Stimulated activated CD8-positive, alpha-beta memory T cell treated with anti-CD3 and anti-CD28 coated beads, Interleukin-4, amount 100 ng/mL, for 48 hours (primary cell): ENCODE results near the gene ATG2A.

Experiments
- DNase-seq: peaks from one replicate; pipeline ENCODE4 v3.0.0-alpha.2; 2020

Gene ATG2A

DNA sequence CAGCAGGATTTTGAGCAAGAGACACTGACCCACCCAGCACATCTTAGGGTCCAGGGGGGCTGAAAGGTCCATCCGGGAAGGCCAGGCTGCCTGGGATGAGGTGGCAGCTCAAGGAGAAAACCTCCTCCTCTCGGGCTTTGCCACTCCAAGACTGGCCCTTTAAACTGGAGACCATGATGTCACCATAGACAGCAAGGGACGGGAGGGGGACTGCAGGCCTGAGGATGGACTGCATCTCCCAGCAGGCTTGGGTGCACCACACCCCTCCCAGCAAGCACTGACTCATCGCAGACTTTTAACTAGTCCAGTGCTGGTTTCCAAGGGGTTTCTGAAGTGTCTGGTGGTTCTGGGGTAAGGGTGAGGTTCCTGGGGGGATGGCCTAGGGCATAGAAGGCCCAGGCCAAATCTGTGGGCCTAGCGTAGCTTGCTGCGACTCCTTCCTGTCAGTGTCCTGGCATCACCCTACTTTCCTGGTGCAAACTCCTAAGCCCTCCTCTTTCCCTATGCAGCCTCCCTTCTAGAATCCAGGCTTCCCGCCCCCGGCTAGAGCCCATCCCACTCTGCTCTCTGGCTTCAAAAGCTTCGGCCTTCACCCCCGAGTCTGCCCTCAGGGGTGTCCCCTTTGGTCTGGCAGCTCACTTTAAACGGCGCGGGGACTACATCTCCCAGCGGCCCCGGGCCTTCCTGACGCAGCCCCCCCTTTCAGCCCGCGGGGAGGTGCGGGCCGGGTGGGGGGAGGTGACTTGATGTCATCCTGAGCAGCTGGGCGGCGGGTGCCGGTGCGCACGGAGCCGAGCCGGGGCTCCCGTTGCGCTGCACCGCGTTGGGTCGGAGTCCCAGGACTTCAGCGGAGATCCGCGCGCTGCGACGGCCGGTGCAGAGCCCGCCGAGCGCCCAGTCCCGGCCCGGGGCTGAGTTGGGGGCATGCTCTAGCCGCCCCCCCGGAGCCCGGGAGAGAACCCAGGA lies 7.2 kb upstream of the ATG2A start, which contains the start of gene PPP2R5B:
Gene PPP2R5B (plus strand): TSS at position 746 of the 966 bp plus-strand sequence. CDS start 1,046 bp downstream, outside the sequence.
- DNase-seq, result peak; percentile 91

DNA sequence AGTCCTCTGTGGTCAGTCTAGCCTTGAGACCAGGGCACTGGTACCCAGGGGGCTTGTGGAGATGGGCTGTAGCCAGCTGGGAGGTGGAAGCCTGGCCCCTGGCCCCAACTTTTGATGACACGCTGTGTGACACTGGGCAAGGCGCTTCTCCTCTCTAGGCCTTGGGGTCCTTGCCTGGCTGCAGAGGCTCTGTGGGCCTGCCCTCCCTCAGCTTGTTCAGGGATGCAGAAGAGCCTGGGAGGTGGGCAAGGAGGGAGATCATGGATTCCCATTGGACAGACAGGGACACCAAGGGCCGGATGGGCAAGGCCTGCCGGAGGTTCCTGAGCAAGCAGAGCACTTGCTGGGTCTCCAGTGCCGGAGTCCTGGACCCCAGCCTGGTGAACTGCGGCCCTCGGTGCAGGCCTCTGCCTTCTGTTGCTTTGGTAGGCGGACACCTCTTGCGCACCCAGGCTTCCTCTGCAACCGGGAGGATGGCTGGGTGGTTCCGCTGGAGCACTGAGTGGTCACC lies 6.2 kb upstream of the ATG2A start:
- DNase-seq, result no peak

DNA sequence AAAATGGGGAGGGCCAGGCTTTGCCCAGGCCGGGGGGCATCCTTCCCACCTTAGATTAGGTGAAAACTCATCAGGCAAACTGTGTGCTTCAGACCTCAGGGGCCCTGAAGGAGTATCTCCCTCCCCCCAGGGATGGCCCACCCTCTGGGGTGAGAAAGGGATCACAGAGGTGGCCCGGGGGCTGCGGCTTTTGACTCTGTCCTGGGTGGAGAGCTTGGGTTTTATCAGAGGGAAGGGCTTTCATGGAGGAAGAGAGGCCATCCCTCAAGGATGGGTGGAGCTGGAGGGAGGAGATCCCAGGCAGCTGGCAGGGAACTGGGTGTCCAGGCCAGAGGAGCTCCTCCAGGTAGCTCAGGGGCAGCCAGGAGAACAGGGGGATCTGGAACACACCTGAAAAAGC lies 4.4 kb upstream of the ATG2A start:
- no peak for DNase-seq

DNA sequence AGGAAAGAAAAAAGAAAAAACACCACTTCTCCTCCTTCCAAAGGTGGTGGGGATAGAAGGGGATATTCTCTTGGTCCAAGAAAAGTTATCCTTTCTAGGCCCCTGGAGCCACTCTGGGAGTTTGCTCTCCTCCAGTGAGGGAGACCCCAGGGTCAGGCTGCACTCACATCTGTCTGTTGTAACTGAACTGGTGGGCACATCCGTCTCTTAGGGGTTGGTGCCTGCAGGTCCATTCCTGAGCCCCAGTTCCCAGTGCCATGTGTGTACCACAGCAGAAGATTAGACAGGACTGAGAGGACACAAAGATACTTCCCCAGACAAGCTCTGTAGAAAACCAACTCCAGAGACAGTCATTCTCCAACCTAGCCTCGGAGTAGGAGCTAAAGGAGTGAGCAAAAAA lies 3.1 kb upstream of the ATG2A start:
- no peak for DNase-seq

DNA sequence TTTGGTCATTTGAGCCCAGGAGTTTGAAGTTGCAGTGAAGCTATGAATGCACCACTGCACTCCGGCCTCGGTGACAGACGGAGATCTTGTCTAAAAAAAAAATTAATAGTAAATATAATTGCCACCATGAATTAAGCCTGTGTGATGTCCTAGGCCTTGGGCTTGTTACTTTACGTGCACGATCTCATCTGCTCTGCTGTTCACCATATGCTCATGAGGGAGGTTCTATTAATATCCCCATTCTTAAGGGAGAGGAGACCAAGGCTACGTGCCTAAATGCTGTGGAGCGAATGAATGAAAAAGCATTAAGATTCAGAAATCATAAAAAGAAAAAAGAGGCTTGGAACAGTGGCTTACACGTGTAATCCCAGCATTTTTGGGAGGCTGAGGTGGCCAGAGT lies 2.6 kb upstream of the ATG2A start:
- no peak for DNase-seq

DNA sequence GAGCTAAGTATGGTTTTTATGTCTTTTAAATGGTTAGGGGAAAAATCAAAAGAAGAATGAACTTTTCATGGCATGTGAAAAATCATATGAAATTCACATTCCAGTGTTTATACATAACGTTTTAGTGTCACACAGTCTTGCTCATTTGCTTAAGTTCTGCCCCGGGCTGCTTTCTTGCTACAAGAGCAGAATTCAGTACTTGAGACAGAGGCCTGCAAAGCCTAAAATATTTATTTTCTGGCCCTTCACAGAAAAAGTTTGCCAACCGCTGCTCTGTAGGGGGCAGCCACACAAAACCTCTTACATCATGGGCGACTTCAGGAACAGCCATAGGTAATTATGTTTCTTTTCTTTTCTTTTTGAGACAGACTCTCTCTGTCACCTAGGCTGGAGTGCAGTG lies 1.0 kb upstream of the ATG2A start:
- no peak for DNase-seq

DNA sequence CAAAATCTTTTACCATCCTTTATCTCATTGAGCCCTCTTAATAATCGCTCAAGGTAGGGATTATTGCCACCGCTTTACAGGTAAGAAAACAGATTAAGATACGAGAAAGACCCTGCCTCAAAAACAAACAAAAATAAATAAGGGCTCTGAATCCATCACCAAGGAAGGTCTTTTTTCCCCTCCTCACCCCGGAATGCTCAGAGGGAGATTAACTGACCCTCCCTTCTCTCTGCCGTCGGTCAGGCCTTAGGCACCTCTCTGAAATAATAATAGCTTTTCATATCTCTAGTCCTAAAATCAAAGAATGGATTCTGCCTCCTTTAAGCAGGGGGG lies 620 bp upstream of the ATG2A start:
- no peak for DNase-seq

DNA sequence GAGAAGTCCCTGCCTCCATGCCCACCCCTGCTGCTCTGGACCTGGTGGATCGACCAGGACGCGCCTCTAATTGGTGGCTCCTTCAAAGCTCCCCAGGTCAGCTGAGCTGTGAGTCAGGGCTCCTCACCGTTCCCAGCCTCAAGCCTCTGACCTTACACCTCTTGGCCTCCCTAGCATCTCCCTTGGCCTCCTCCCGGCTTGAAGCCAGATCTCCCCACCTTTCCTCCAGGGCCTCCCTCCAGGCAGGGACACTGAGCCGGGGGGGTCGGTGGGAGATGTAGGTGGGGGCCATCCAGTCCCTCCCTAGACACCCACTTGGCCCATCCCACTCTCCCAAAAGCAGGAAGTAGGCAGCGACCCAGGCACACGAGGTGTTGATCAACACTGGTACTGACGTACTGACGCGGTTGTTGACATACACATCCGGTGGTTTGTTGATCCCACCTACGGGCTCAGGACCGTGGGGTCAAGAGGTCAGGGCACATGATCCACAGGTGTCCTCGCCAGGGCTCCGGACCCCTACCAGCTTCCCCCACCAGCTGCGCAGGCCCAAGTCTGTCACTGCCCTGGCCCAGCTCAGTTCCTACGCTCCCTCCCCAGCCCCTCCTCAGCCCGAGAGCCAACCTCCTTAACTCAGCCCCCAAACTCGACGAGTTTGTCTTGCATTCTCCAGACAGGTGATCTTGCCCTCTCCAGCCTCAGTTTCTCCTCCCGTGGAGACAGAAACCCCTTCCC lies 802 bp downstream of the ATG2A start:
- peak; percentile 56 for DNase-seq

DNA sequence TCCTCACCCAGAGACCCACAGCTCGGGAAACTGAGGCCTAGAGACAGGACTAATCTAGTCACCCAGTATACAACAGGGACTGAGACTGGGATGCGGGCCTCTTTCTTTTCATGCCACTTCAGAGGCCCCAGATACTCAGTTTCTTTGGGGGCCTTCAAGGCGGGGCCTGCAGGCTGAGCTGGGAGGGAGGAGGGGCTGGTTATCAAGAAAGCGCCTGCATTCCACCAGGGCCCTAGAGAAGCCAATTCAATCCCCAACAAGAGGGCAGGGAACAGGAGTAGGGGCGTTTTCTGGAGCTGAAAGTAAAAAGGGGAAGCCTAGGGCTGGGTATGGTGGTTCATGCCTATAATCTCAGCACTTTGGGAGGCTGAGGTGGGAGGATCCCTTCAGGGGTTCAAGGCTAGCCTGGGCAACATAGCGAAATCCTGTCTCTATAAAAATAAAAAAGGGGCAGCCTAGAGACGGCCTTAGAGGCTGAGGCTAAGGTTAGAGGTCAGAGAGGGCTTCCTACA lies 1.6 kb downstream of the ATG2A start:
- DNase-seq, result no peak

DNA sequence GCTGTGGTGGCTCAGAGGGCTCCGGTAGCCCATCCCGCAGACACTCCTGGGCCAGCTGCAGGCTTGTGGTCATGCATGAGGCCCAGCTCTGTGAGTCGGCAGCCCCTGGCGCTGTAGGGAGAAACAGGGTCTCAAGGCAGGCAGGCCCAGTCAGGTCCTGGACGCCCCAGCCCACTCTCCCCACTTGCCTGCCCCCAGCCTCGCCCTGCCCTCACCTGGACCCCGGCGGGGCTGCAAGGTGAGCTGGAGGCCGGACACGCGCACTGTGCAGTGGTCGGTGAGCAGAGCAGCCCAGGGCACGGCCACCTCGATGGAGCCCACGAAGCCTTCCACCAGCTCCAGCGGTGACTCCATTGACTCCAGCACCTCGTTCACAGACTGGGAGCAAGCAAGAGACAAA lies 2.9 kb downstream of the ATG2A start:
- DNase-seq, result no peak

DNA sequence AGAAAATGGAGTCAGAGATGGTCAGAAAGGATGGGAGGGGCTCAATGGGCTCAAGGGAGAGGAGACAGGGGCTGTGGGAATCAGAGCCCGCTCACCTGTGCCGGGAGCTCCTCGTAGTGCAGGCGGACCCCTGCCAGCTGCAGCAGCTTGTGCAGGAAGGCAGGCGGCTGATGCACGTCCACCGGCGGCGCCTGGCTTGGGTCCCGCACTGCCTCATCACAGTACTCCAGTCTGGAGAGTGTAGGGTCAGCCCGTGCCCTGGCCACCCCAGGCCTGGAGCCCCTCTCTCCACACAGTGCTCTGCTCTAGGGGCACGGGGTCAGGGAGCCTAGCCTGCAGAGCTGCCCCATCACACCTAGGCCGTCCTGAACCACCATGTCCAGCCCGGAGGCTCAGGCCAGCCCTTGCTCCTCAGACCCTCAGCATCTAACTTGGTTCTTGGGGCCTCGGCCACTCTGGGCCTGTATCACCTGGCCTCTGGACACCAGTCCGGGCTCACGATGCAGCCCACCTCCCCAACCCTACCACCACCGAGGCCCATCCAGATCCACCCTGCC lies 3.8 kb downstream of the ATG2A start:
- no peak for DNase-seq

DNA sequence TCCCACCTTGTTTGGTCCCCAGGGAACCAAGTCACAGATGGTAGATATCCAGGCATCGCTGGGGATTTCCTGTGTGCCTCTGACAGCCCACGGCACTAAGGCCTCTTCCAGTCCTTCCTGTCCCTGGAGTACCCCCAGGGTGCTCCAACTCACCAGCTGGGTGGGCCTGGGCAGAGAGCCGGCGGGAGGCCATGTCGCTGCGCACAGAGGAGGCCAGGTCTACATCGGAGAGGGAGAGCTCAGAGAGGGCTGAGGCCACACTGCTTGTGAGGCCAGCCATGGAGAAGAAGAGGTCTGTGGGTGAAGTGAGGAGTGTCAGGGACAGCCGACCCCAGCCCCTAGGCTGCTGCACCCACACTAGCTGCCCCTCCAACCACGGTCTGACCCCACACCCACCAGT lies 5.3 kb downstream of the ATG2A start:
- no peak for DNase-seq

DNA sequence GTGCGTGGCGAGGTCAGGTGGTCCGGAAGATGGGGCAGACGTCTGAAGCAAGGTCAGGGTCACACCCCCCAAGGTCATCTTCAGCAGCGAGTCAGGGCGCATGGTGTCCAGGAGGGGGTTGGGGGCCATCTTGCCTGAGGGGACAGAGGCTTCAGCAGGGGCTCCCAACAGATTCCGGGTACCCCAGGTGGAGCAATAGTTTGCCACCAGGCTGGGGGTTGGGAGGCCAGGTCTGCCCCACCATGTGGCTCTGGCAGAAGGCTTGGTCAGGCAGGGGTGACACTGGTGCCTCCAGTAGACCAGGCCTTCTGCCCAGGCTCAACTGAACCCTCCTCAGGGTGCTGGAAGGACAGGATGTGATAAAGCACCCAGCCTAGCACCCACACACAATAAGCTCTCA lies 5.9 kb downstream of the ATG2A start:
- DNase-seq, result no peak

DNA sequence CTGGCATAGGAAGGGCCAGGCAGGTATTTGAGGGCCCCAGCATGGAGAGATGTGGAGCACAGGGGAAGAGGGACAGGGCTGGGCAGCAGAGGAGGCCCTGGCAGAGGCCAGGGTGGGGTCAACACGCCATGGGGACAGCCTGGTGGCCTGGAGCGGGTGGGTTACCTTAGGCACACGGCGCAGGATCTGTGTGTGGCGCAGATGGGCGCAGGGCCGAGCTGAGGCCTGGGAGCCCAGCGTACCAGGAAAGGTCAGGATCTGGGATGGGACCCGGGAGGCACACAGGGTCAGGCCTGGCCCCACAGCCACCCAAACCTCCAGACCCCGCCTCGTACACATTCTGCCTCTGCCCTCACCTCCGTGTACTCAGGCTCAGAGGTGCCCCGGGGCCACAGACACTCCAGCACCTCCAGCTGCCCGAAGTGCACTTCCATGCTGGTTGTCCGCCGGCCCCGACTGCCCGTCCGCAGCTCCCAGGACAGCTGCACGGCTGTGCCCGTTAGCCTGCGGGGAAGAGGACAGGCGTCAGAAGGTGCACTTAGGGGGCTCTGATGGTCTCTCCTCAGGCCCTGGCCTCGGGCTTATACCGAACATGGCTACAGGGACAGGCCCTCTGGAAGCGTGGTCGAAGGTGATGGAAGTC lies 6.4 kb downstream of the ATG2A start:
- DNase-seq, result no peak

DNA sequence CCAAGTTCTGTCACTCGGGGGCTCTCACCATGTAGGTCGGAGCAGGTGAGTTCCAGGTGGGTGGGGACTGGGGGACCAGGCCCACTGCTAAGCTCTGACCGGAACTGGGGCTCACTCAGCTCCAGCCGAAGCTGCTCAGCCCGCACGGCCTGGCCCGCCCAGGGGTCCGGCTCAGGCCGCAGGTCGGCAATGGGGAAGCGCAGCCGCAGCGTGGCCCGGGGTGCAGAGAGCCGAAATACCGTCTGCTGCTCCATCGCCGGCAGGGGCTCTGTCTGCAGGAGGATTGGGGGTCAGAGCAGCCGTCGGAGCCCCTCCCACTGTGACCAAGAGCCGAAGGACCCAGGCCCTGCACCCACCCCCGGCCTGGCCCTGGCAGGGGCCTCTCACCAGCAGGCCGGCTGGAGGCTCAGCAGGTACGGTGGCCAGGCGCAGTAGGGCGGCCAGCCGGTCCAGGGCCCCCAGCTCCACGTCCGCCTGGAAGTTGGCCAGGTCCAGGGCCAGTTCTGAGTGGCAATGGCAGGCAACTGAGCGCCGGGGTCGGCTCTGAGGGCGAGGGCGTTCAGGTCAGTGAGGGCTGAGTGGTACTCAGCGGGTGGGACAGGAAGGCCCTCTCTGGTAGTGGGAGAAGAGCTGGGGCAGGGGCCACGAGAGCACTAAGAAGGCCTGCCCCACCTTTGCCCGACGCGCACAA lies 7.2 kb downstream of the ATG2A start:
- no peak for DNase-seq

DNA sequence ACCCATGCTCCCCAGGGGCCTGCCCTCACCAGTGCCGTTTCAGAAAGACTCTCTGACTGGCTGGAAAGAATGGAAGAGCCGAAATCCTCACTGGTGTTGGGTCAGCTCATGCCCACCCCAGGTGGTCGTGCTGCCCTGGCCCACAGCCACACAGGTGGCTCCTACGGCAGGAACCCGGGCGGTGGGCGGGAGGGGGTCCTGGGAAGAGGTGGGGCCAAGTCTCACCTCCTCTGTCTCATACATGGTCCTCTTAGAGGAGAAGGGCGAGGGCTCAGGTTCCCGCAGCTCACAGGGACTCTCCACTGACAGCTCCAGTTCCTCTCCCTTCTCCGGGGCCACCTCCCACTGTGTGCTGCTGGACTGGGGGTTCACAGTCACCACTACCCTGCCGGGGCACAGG lies 8.2 kb downstream of the ATG2A start:
- DNase-seq, result no peak

DNA sequence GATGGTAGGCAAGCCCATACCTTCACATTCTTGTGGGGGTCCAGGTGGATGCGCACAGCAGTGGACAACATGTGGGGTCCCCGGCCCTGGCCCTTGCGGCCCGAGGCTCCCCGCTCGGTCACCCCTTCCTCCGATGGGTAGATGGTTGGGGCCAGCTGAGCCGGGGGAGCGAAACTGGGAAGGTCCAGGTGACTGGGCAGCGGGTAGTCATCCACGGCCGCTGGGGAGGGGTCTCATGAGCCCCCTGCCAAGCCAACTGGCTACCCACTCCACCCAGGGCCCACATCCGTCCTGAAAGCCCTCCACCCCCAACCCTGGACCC lies 10.7 kb downstream of the ATG2A start:
- no peak for DNase-seq

DNA sequence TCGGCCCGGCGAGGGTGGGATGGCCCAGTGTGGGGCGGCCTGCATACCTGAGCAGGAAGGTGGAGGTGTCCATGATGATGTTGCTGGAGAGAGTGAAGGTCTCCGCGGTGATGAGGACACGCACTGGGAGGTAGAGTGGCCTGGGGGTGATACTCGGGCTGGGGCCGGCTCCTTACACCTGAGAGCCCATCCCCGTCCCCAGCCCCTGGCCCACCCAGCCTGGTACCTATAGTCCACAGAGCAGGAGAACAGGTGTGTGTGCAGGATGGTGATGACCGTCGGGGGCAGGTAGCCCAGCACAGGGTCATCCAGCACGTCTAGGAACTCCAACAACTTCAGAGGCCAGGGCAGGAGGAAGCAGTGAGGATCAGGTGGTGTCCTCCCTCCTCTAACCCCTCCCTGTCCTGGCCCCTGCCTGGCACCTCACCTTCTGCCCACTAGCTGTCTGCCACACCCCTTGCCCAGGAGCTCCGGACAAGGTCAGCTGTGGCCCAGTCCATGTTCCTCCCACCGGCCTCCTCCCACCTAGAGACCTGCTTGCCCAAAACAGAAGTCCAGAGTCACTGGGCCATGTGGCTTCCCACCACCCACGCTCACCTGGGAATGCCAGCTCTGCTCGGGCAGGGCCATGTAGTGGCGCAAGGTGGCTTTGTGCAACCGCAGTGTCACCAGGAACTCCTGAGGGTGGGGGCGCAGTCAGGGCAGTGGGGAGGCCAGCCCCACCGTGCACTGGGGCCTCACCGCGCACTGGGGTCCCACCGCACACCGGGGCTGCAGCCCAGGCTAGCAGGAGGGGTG lies 11.3 kb downstream of the ATG2A start:
- no peak for DNase-seq

DNA sequence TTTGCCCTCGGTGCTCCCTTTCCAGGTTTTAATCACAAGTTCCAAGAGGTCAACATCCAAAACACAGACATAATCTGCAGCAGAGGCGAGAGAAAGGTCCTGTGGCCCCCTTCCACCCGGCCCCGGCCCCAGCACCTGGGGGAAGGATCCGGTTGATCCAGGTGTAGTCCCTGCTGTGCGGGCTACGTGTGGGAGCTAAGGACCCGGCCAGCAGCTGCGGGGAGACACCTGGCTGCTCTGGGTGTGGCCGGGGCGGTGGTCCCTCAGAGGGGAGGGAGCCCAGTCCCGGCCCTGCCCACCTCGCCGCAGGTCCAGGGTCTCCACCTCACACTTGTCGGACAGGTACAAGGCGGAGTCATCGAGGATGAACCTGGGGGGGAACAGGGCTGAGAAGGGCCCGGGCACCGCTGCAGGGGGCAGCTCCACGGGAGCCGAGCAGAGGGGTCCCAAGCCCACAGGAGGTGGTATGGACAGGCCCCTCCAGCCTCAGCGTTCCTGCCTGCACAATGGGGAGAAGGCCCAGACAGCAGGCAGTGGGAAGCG lies 13.6 kb downstream of the ATG2A start:
- DNase-seq, result no peak

DNA sequence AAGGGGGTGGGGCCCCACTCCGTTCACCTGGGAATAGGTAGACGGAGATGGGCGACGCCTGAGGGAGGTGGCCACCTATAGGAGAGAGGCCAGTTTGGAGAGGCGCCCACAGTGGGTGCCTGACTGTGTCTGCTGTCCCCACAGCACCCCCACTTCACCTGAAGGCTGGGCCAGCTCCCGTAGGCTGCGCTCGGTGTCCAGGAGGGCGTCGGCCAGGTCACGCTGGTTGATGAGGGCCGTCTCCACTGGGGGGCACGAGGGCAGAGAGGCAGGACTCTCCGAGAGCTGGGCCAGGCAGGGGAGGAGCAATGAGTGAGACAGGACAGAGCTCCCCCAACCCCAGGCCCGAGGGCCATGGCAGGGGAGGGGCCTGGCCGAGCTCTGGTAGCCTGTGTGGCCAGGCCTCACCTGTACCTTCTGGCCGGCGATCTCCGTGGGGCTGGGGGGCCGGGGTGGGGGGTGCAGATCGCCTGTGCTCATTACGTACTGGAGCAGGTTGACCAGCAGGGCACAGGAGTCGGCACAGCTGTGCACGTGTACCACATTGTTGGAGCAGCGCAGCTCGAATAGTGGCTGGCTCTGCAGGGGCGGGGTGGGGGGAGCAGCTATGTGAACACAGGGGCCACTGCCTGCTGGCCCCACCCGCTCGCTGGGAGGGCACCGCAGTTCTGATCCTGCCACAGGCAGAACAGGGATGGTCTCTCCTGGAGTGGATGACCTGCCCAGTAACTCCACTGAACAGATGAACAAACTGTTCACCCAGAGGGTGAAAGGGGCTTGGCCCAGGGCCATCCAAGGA lies 14.7 kb downstream of the ATG2A start:
- DNase-seq, result no peak
